ENCODE results near the gene PHACTR3. TPM values are rescaled to one million over a fixed set of nuclear protein-coding genes. Genes with fewer than 3 reads are reported as not detected.
A peak's percentile ranks its signal among the peaks of the same experiment; 100 is the strongest.

Gene PHACTR3
- total RNA-seq, 1 donor from 2014 or later = 0.25 TPM

- DNase-seq (ENCODE audit: low spot score) (no peak), ATAC-seq (no peak)
These were observed 141.8 kb downstream of the PHACTR3 start for GRCh38 chr20:59746155-59746554.

DNA sequence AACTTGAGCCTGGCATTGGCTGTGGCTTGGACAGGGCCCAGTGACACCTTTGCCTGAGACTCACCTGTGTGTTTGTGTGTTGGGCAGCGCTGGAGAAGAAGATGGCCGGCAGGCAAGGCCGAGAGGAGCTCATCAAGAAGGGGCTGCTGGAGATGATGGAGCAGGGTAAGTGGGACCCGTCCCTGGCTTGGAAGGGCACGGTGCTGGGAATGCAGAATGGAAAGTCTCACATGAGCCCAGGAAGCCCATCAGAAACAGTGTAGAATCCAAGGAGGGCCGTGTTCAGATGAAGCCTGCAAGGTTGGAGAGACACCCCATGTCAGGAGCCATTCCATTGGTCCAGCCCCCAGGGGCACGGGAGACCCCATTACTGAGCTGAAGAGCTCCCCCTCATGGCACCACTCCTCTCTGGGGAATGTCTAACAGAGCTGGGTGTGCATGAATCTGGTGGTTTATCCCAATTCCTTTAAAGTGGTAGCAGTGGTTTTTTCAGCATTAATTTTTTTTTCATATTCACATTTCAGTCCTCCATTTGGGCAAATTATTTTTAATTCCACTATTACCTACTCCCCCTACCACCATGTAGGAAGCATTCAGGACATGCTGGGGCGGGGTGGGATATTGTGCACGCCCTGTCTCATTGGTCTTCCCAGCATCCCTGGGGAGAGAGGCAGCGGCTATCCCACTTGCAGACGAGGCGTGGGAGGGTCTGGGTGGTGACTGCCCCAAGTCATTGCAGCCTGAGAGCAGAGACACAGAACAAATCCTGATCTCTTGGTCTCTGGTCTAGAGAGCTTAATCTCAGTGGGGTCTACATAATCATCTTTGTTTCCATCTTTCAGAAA is 143.6 kb downstream of the PHACTR3 start:
- ATAC-seq (no peak), DNase-seq (ENCODE audit: low spot score) (no peak)

DNA sequence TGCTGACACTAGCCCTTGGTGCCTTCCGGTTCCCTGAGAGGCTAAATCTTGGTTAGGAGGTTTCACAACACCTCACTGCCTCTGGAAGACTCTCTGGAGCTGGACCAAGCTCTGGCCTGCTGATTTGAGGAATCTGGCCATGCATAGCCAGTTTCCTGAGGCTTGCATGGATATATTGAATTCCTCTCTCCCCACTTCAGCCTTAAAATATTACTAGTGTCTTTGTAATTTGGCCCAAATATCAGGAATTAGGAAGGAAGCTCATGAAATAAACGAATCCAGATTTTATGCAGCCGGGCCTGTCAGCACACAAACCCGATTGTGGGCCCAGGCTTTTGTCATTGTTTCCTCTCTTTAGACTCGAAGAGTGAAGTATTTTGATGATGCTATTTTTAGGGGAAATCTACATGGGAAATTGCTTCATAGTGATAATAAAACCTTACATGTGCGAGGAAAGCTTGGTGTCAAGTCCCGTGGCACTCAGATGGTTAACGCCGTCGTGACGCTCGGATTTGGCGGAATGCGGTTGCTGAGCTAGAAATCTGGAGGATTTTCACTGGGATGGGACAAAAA is 144.4 kb downstream of the PHACTR3 start:
- no peak for DNase-seq (ENCODE audit: low spot score)
- no peak for ATAC-seq

- DNase-seq (ENCODE audit: low spot score) (no peak), ATAC-seq (no peak)
These were observed 145.0 kb downstream of the PHACTR3 start for GRCh38 chr20:59749301-59749700.

DNA sequence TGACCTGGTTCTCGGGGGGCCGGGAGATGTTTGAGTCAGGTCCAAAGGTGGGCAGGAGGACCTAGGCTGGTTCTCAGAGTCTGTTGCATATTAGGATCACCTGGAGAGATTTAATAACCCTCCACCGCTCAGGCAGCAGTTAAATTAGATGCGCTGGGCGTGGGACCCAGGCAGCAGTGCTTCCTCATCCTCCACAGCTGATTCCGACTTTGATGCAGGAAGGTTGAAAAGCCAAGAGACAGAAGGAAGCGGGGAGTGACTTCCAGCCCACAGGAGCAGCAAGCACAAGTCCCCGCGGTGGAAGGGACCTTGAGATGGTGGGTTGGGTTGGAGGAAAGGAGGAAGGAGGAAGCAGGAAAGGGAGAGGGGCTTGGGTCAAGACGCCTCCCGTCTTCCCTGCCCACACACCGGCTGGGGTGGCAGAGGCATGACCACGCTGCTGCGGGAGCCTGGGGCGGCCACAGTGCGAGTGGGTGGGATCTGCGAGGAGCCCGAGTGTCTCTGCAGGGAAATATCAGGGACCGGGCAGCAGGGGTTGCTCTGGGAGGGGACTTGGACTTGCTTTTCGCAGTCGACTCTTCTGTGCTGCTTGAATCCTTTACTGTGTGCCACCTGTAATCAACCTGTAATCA is 146.0 kb downstream of the PHACTR3 start:
- ATAC-seq = no peak

DNA sequence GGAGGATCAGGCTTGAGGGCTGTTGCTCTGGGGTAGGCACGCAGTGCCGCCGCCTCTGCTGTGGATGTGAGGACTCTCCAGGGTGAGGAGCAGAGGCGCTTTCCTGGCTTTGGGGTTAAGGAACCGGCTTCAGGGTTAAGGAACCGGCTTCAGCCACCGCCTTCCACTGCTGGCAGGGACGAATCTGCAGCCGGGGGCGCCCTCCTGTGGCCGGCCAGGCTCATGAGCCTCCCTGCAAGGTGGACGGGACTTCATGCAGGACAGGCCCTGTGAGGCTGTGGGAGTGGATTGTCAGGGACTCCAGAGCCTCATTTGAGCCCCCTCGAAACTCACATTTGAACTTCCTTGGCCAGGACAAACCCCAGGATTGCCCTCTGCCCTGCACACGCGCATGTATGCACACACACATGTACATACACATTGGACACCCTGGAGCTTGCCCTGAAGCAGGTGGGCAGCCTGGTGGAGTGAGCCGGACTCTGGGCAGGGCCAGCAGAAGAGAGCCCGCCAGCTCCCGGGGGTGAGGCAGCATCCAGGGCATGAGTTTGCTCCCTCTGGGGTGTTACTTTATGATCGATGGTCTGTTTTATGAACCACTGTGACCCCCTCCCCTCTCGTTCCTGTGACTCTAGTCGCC is 146.9 kb downstream of the PHACTR3 start:
- peak; percentile 74 for ATAC-seq
- DNase-seq (ENCODE audit: low spot score) = no peak

More for the DNA sequence above, 146.0 kb downstream of the PHACTR3 start:
- no peak for DNase-seq (ENCODE audit: low spot score)

GRCh38 chr20:59752101-59752586 is 147.8 kb downstream of the PHACTR3 start:
- DNase-seq (ENCODE audit: low spot score) (no peak), ATAC-seq (peak; percentile 31)

GRCh38 chr20:59752704-59753460 is 148.5 kb downstream of the PHACTR3 start:
- DNase-seq (ENCODE audit: low spot score) = no peak
- ATAC-seq = no peak

DNA sequence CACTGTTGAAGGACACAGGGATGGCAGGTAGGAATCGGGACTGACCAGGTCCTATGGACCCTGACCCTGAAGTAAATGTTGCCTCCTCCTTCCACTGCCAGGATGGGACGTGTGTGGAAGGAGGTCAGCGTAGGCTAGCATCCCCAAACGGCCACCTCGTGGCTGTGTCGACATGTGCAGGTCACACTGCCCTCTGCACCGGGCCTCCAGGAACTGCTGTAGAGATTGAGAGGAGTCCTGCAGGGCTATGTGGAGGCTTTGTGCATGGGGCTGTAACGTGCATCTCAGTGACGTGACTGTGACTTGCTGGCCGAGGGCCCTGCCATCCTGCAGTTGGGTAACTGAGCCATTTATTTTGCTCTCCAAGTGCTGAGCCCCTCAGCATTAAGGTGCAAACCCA is 149.5 kb downstream of the PHACTR3 start:
- ATAC-seq = no peak

DNA sequence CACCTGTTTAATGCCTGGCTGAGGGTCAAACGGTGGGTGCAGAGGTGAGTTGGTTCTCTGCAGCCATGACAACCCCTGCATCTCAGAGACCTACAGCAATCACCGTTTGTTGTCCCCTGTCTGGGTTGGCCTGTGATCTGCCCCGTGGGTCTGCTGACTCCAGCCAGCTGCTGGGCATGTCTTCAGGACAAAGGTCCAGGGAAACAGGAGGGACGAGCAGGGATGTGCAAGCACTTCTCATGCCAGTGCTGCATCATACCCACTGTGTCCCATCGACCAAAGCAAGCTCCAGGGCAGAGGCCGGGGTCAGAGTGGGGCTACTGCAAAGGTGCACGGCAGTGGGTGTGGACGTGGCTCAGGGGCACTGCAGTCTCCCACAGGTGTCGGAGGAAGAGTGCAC is 150.2 kb downstream of the PHACTR3 start:
- DNase-seq (ENCODE audit: low spot score) (no peak), ATAC-seq (no peak)

More for the DNA sequence above, 149.5 kb downstream of the PHACTR3 start:
- DNase-seq (ENCODE audit: low spot score) = no peak

GRCh38 chr20:59756241-59756640 is 151.9 kb downstream of the PHACTR3 start:
- DNase-seq (ENCODE audit: low spot score) (no peak), ATAC-seq (no peak)

DNA sequence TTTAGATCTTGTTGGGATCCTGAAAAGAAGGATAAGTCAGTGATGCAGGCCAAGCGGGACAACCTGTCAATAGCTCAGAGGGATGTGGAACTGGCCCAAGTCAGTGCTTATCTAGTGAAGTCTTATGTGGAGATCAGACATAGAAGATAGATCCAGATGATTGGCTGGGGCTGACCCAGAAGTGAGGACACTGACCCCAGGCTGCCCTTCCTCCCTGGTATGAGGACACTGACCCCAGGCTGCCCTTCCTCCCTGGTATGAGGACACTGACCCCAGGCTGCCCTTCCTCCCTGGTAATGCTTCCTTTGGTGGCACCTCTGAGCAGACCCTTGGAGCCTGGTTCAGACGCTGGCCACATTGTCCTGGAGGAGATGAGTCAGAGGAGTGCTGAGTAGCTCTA is 159.7 kb downstream of the PHACTR3 start:
- ATAC-seq = peak; percentile 55
- DNase-seq (ENCODE audit: low spot score) = no peak

- ATAC-seq = no peak
- no peak for DNase-seq (ENCODE audit: low spot score)
These were observed 161.3 kb downstream of the PHACTR3 start for GRCh38 chr20:59765599-59766177.

GRCh38 chr20:59767656-59768055 is 163.3 kb downstream of the PHACTR3 start:
- DNase-seq (ENCODE audit: low spot score) = no peak
- ATAC-seq = no peak

GRCh38 chr20:59770270-59770669 is 165.9 kb downstream of the PHACTR3 start:
- DNase-seq (ENCODE audit: low spot score) (no peak), ATAC-seq (no peak)

DNA sequence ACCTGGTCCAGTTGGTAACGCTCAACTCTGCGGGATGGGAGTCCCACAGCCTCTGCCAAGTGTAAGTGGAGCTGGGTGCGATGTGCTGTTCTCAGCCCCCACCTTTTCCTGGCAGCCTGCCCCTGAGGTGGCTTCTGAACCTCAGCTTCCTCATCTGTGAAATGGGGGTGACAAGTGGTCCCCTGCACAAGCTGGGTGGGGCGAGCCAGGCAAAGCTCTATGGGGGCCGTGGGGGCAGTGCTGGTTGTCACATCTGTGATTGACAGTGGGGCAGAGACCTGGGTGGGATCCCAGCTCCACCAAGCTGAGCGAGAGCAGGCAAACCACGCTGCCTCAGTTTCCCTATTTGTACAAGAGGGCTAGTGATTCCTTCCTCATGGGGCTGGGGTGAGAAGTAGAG is 166.5 kb downstream of the PHACTR3 start:
- no peak for DNase-seq (ENCODE audit: low spot score)
- no peak for ATAC-seq

DNA sequence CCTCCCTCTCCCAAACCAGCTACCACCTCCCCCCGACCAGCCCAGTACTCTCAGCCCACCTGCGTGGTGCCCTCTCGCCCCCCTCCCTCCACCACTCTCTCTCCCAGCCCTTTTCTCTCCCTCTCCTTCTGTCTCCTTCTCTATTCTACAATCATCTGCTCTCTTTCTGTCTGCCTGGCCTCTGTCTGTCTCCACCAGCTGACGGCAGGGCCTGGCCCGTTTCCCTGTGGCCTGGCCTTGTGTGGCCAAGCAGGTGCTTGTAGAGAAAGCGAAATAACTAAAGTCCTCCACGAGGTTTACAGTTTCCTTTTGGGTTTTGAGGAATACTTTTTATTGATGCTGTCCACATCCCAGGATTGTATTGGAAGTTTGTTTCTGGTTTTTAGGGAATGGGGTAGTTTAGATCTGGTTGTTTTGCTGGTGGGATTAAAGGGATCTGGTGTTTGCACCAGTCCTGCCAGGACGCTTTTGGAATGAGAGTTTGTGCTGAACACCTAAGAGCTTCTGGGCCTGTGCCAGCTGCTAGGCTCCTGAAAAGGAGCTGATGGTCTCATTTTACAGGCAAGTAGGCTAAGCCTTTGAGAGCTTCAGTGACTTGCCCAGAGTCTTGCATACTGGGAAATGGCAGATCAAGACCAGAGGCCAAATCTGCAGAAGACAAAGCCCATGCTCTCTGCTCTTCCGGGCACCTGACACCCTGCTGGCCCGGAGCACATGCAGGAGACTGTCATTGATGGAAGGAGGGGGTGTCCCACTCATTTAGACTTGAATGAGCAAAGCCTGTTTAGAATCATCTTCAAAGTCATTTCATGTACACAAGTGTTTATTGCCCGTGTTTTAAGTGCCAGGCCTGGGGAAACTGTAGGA is 167.4 kb downstream of the PHACTR3 start:
- no peak for ATAC-seq
- no peak for DNase-seq (ENCODE audit: low spot score)

DNA sequence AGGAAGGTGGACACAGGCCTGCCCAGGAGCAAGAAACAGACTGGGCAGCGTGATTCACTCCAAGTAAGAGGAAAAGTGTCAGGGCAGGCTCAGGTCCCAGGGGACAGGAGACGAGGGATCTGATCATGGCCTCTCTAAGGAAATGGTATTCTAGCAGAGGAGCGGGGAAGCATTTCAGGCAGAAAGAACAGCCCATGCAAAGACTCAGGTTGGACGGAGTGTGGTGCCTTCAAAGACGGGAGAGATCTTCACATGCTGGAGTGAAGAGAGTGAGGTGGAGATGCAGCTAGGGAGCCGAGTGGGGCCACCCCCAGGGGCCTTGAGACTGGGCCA is 168.0 kb downstream of the PHACTR3 start:
- ATAC-seq = no peak
- no peak for DNase-seq (ENCODE audit: low spot score)

All from left lobe of liver (tissue), 2 donors.